ENCODE data around the gene TFF3.

- no peak for TF ChIP-seq RFX5 (IDR thresholded peaks at IDR 0.05; ENCODE audit: low read depth, low read length)
- TF ChIP-seq, protein P1, sequence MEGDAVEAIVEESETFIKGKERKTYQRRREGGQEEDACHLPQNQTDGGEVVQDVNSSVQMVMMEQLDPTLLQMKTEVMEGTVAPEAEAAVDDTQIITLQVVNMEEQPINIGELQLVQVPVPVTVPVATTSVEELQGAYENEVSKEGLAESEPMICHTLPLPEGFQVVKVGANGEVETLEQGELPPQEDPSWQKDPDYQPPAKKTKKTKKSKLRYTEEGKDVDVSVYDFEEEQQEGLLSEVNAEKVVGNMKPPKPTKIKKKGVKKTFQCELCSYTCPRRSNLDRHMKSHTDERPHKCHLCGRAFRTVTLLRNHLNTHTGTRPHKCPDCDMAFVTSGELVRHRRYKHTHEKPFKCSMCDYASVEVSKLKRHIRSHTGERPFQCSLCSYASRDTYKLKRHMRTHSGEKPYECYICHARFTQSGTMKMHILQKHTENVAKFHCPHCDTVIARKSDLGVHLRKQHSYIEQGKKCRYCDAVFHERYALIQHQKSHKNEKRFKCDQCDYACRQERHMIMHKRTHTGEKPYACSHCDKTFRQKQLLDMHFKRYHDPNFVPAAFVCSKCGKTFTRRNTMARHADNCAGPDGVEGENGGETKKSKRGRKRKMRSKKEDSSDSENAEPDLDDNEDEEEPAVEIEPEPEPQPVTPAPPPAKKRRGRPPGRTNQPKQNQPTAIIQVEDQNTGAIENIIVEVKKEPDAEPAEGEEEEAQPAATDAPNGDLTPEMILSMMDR (conservative IDR thresholded peaks at IDR 0.05; ENCODE audit: low read depth, low read length) = no peak
- TF ChIP-seq FOS (IDR thresholded peaks at IDR 0.05; ENCODE audit: low read depth, low read length) = no peak
- TF ChIP-seq RCOR1 (IDR thresholded peaks at IDR 0.05; ENCODE audit: insufficient replicate concordance, low read length) = no peak
- TF ChIP-seq, protein P2, sequence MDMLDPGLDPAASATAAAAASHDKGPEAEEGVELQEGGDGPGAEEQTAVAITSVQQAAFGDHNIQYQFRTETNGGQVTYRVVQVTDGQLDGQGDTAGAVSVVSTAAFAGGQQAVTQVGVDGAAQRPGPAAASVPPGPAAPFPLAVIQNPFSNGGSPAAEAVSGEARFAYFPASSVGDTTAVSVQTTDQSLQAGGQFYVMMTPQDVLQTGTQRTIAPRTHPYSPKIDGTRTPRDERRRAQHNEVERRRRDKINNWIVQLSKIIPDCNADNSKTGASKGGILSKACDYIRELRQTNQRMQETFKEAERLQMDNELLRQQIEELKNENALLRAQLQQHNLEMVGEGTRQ (IDR thresholded peaks at IDR 0.05; ENCODE audit: low read depth, low read length) = no peak
- TF ChIP-seq POLR2A (IDR thresholded peaks at IDR 0.05; ENCODE audit: low read depth, low read length) = no peak
- TF ChIP-seq RAD21 (IDR thresholded peaks at IDR 0.05; ENCODE audit: low read length) = no peak
- no peak for TF ChIP-seq MAZ (IDR thresholded peaks at IDR 0.05; ENCODE audit: borderline replicate concordance, low read depth, low read length)
Observed at GRCh38 chr21:42272109-42272962, 42.9 kb downstream of the TFF3 start.
